ENCODE results near the gene TXNDC17. TPM values are rescaled to one million over a fixed set of nuclear protein-coding genes. Genes with fewer than 3 reads are reported as not detected.

Gene TXNDC17
- total and polyA plus RNA-seq, 7 donors = 37.3 to 703 (median 152) TPM

DNA sequence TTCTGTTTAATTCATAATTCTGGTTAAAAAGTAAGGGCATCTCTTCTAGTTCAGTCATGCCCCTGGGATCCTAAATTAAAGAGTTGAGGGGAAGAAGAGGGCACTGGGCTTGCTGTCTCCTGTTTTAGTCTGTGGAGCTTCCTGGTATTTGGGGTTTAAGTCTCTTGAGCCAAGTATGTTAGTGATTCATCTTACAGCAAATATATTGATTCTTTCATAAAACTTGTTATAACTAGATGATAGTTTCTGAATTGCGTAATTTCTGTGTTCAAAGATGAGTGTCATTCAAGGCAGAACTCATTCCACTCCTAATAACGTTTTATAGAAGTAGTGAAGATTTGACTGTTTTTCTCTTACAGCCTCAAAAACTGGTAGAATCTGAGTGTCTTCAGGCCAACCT lies 1.7 kb downstream of the TXNDC17 start:
- Histone ChIP-seq H3K4me3 (no peak overlapping the region), H3K27ac (no peak overlapping the region), H3K9me3 (no peaks in the 10 kb centered on the region), H3K27me3 (no peaks in the 10 kb centered on the region), H3K36me3 (peaks cover 0 to 50% (median 11%) of the 10 kb centered on the region in 4 donors), H3K4me1 (peaks cover 0 to 31% (median 29%) of the 10 kb centered on the region in 4 donors)
- no peak for DNase-seq
- intact Hi-C loops (cut with DNase I) = loop anchor here (5.0 to 10.0 kb wide), 2 partner anchors 170 to 762 kb away; partner anchors contain the start of genes NLGN2 and TMEM256
- TF ChIP-seq POLR2AphosphoS5 (IDR thresholded peaks at IDR 0.05) (no peak), POLR2A (IDR thresholded peaks at IDR 0.05) (no peak), EP300 (IDR thresholded peaks at IDR 0.05) (no peak)
- TF ChIP-seq, protein P1, sequence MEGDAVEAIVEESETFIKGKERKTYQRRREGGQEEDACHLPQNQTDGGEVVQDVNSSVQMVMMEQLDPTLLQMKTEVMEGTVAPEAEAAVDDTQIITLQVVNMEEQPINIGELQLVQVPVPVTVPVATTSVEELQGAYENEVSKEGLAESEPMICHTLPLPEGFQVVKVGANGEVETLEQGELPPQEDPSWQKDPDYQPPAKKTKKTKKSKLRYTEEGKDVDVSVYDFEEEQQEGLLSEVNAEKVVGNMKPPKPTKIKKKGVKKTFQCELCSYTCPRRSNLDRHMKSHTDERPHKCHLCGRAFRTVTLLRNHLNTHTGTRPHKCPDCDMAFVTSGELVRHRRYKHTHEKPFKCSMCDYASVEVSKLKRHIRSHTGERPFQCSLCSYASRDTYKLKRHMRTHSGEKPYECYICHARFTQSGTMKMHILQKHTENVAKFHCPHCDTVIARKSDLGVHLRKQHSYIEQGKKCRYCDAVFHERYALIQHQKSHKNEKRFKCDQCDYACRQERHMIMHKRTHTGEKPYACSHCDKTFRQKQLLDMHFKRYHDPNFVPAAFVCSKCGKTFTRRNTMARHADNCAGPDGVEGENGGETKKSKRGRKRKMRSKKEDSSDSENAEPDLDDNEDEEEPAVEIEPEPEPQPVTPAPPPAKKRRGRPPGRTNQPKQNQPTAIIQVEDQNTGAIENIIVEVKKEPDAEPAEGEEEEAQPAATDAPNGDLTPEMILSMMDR (IDR thresholded peaks at IDR 0.05) = no peak
- WGBS, 2 donors = 33 to 54% methylated on average over 2 of the region's 2 CpGs

DNA sequence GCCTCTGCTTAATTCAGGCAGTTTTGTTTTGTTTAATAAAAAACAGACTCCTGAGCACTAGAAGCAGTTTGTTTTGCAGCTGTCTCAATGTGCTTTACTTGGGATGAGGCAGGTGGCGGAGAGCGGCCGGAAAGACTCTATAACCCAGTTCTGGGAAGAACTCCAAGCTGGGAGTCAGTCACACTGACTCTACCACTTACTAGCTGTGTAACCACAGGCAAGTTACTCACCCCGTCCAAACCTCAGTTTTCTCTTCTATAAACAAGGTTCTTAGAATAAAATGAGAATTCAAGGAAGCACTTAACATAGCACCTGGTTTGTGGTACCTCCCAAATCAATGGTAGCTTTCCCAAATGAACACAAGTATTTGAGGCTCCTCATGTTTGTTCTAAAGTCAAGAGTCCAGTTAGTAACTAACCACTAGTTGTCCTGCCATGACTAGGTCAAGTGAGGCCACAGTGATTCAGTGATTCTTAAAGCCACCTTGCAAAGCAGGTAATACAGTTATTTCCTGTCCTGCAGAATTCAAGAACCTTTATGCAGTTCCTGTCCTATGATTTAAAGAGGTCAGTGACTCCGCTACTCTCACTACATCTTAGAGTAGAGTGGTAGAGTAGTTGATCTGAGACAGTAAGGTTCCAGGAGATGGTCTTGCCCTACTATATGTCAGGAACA lies 2.7 kb downstream of the TXNDC17 start:
- TF ChIP-seq EP300 (IDR thresholded peaks at IDR 0.05) (no peak), POLR2AphosphoS5 (IDR thresholded peaks at IDR 0.05) (no peak)
- no peaks in the 10 kb centered on the region for H3K9me3 ChIP-seq
- no peak overlapping the region for H3K27ac ChIP-seq
- no peak for DNase-seq
- H3K4me1 ChIP-seq = peaks cover 0 to 29% (median 22%) of the 10 kb centered on the region in 4 donors
- H3K4me3 ChIP-seq = no peak overlapping the region
- intact Hi-C loops (cut with DNase I) = loop anchor here (5.0 to 10.0 kb wide), 2 partner anchors 171 to 761 kb away; partner anchors contain the start of genes NLGN2 and TMEM256
- H3K27me3 ChIP-seq = no peaks in the 10 kb centered on the region
- H3K36me3 ChIP-seq = peaks cover 0 to 60% (median 11%) of the 10 kb centered on the region in 4 donors
- WGBS, 2 donors = 82 to 84% methylated on average over 5 of the region's 5 CpGs

DNA sequence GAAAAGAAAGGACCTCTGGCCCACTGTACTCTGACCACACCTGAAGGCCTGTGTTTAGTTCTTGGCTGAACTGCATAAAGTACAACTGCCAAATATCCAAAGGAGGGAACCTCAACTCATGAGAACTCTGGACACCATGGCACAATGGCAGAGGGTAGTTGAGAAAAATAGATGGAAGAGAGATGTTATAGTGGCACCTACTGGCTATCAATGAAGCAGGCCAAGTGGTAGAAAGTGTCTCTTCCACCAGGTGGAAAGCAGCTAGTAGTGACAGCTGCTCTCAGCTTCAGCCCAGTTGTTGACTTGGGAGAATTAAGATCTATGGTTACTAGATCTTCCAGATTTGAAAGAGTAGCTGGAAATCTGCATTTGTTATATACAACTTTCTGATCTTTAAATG lies 7.3 kb downstream of the TXNDC17 start:
- intact Hi-C loops (cut with DNase I) = loop anchor here (10.0 kb wide), 1 partner anchor 757 kb away; the partner anchor contains the start of genes NLGN2 and TMEM256
- Histone ChIP-seq H3K4me3 (no peak overlapping the region), H3K27ac (no peak overlapping the region), H3K27me3 (peaks cover 0 to 9% (median 0%) of the 10 kb centered on the region in 3 donors), H3K4me1 (peaks cover 0 to 40% (median 27%) of the 10 kb centered on the region in 4 donors), H3K9me3 (no peaks in the 10 kb centered on the region), H3K36me3 (peaks cover 0 to 59% (median 11%) of the 10 kb centered on the region in 4 donors)
- no peak for DNase-seq
- no peak for TF ChIP-seq EP300 (IDR thresholded peaks at IDR 0.05)
- TF ChIP-seq, protein P1 (IDR thresholded peaks at IDR 0.05) = no peak
- TF ChIP-seq POLR2A (IDR thresholded peaks at IDR 0.05) = no peak
- no peak for TF ChIP-seq POLR2AphosphoS5 (IDR thresholded peaks at IDR 0.05)

DNA sequence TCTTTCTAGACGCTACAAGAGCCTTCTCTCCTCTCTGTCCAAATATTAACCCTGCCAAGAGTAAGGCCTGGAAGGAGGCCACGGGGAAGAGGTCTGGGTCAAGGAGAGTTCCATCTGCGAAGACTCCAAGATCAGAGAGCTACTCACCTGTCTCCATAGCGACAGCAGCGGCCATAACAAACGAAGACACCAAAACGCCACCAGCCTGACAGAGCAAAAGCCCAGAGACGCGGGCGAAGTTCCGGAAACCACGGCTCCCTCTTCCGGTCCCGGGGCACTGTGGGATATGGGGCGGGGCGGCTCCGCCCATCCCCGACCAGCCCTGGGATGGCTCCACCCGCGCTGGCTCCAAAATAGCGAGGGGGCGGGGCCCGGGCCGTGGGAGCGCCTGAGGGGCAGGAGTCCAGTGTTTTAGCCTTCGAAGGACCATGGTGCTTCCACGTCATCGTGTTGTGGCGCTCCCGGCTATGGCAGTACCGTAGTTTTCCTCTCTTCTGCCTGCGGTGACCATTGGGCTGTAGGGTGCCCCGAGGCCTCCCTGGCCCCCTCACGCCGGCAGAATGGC lies 10.6 kb downstream of the TXNDC17 start, which contains the start of the genes C17orf100 and MED31:
C17orf100 (plus strand) TSS at position 409 of the 565 bp plus-strand sequence; CDS start at position 561, 152 bp downstream.
MED31 (minus strand) TSS at position 252 of the 565 bp plus-strand sequence; CDS start at position 175, 77 bp downstream.
- H3K4me1 ChIP-seq = peaks cover 0 to 52% (median 30%) of the 10 kb centered on the region in 4 donors
- H3K27me3 ChIP-seq = peaks cover 8 to 36% (median 9%) of the 10 kb centered on the region in 3 donors
- peak within 1 kb of the TSS; percentile 72 to 84 (median 78) for H3K4me3 ChIP-seq
- no peaks in the 10 kb centered on the region for H3K9me3 ChIP-seq
- intact Hi-C loops (cut with DNase I) = loop anchor here (5.0 kb wide), 2 partner anchors 94 to 361 kb away; partner anchors contain the start of genes PITPNM3 and RNASEK
- peak within 1 kb of the TSS; percentile 81 to 88 (median 86) for H3K27ac ChIP-seq
- peaks cover 0 to 31% (median 0%) of the 10 kb centered on the region in 4 donors for H3K36me3 ChIP-seq
- DNase-seq = peak; percentile 97
- TF ChIP-seq, protein P1 (IDR thresholded peaks at IDR 0.05) = no peak
- TF ChIP-seq POLR2AphosphoS5 (IDR thresholded peaks at IDR 0.05) = peak; percentile 68 to 93 (median 91)
- TF ChIP-seq EP300 (IDR thresholded peaks at IDR 0.05) = no peak
- TF ChIP-seq POLR2A (IDR thresholded peaks at IDR 0.05) = peak; percentile 56 to 79
- 1% methylated on average over 35 of the region's 35 CpGs for WGBS, 2 donors

Data from sigmoid colon (tissue), 7 donors.